ENCODE measurements around the gene ZNF598.

DNA sequence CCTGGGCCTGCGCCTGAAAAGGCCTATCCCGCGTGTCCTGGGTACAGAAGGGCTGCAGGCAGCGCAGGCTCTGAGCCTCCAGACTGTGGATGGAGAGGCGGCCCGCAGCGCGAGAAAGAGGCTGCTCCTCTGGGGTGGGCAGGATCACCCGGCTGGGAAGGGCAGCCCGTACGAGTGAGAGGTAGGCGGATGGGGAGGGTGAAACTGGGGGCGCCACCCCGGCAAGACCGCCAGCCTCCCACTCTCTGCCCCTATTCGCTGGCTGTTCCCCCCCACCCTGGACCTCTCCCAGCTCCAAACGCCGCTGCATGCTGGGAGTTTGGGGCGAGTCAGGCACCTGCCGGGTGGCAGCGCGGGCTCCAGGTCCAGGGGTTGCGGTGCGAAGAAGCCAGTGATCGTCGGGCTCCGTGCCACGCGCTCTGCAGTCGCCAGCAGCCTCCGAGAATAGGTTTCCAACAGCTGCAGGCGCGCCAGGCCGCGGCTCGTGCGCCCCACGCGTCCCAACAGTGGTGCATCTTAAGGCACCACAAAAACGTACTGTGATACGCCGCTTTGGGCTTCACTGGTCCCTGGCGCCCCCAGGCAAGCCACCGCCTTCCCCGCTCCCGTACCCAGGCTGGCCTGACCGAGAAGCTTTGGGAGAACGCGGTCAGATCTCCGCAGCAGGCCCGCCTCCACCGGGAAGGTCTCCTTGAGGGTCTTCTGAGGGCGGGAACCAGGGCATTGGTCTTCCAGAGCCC is 29.4 kb downstream of the ZNF598 start:
- no peak for TF ChIP-seq EZH2phosphoT487 (IDR thresholded peaks at IDR 0.05; ENCODE audit: borderline replicate concordance, low read depth)
- TF ChIP-seq, protein P1, sequence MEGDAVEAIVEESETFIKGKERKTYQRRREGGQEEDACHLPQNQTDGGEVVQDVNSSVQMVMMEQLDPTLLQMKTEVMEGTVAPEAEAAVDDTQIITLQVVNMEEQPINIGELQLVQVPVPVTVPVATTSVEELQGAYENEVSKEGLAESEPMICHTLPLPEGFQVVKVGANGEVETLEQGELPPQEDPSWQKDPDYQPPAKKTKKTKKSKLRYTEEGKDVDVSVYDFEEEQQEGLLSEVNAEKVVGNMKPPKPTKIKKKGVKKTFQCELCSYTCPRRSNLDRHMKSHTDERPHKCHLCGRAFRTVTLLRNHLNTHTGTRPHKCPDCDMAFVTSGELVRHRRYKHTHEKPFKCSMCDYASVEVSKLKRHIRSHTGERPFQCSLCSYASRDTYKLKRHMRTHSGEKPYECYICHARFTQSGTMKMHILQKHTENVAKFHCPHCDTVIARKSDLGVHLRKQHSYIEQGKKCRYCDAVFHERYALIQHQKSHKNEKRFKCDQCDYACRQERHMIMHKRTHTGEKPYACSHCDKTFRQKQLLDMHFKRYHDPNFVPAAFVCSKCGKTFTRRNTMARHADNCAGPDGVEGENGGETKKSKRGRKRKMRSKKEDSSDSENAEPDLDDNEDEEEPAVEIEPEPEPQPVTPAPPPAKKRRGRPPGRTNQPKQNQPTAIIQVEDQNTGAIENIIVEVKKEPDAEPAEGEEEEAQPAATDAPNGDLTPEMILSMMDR (IDR thresholded peaks at IDR 0.05): no peak

Data from SK-N-SH (cell line).